Stimulated activated CD4-positive, alpha-beta T cell treated with anti-CD3 and anti-CD28 coated beads, Interleukin-4, amount 100 ng/mL, for 1 hour (primary cell): ENCODE results near the gene TBC1D21.
A peak's percentile ranks its signal among the peaks of the same experiment; 100 is the strongest.

Experiments used
- DNase-seq: peaks from one replicate; pipeline ENCODE4 v3.0.0-alpha.2; 2020

The TBC1D21 gene

DNA sequence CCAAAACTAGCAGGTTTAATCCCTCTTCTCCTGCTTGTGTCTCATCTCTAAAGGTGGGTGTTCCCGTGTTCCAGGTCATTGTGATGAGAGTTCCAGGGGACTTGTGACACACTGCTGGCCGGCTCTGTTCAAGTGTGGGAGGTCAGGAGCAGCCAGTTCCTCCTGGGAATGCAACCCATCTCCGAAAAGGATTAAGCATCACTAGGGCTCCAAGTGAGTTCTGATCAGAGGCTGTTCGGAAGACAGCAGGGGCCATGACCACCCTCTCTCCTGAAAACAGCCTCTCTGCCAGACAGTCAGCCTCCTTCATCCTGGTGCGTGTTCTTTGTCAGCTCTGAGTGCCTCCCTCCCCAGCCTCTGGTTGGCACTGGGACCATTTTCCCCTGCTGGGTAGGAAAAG is at the start of gene TBC1D21:
TBC1D21 (plus strand) TSS at position 109 of the 400 bp plus-strand sequence; CDS start at position 255, 146 bp downstream.
- no peak for DNase-seq

DNA sequence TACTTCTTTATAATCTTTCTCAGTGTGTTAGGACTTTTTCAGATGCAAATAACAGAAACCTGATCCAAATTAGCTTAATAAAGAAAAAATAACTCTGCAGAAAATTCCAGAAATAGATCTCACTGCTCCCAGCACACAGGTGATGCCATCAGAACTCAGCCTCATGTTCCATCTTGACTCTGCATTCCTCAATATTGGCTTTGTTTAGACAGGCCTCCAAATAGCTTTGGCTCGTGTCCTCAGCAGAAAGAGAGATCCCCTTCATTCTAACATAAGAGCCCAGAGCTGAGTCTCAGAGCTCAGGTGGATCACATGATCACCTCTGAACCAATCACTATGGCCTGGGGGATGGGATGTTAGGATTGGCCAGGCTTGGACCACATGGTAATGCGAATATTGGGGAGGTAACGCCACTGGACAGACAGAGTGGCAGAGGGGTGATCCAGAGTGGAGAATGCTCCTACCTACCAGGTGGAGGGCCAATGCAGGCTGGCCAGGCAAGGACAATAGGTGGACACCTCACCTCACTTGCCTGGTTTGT is 46.6 kb upstream of the TBC1D21 start:
- no peak for DNase-seq

DNA sequence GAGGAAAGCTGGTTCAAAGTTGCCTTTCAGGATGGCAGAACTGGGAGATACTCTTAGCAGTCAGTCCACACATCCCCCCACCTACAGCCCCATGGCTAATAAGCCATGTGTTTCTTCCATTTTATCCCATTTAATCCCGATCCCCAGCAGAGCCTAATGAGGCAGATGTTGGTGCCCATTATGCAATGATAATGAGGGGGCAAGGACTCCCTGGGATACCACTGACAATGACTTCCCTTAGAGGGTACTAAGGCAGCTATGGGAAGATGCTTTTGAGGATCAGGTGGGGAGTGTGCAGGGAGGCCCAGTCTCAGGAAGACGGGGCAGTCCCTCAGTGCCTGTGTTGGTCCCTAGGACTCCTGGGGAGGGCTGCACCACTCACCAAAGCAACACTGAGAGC is 43.8 kb upstream of the TBC1D21 start:
- no peak for DNase-seq

GRCh38 chr15:73832657-73833056 is 40.7 kb upstream of the TBC1D21 start:
- DNase-seq = no peak

GRCh38 chr15:73836845-73837244 is 36.5 kb upstream of the TBC1D21 start:
- DNase-seq = no peak

GRCh38 chr15:73838831-73839426 is 34.4 kb upstream of the TBC1D21 start:
- DNase-seq = no peak

- DNase-seq = no peak
Measured at GRCh38 chr15:73839699-73840377, 33.5 kb upstream of the TBC1D21 start.

DNA sequence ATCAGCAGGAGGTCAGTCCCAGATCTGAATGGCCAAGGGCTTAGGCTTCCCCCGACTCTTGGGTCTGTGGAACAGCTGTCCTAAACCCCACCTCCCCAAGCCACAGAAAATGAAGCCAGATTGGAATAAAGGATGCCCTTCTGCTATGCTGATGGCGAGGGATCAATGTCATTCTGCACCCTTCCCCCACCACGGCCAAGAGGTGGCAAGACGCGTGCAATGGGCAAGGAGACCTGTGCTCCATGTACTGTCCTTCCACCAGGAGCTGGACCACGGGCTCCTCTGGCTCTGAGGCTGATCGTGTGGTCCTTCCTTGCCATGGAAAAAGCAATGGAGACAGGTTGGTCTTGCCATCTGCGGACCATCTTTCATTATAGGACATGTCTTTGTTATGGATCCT is 32.6 kb upstream of the TBC1D21 start:
- no peak for DNase-seq

GRCh38 chr15:73841756-73842725 is 31.3 kb upstream of the TBC1D21 start:
- DNase-seq = no peak

DNA sequence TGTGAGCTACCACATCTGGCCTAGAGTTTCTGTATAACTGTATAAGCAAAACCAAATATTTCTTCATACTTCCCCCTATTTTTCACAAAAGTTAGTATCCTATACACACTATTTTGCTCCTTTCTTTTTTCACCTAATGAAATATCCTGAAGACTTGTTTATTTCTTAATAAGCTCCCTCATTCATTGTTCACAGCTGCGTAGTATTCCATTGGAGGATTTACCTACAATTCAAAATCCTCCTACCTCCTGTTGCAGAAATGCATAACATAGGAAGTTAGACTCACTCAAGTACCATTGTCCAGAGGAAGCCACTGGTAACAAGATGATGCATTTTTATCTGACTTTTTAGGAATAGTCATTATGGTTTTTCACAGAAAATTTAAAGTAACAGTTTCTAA is 29.6 kb upstream of the TBC1D21 start:
- DNase-seq = no peak

GRCh38 chr15:73844356-73844755 is 29.0 kb upstream of the TBC1D21 start:
- no peak for DNase-seq

DNA sequence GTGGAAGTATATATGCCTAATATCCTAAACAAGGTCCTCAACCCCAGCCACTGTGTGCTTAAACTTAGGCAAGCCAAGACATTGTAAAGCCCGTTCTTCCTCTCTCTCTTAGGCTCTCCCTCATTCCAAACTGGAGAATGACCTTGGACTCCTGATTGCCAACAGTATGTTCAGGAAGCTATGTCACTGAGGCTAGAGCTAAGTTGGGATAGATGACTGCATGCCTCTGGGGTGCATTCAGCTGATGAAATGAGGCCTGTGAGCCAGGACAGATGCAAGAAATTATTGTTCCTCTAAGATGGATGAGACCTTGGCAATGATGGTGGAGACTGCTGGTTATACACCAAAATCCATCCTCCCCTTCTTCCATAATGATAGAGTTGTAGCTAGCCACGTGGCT is 27.9 kb upstream of the TBC1D21 start:
- no peak for DNase-seq

DNA sequence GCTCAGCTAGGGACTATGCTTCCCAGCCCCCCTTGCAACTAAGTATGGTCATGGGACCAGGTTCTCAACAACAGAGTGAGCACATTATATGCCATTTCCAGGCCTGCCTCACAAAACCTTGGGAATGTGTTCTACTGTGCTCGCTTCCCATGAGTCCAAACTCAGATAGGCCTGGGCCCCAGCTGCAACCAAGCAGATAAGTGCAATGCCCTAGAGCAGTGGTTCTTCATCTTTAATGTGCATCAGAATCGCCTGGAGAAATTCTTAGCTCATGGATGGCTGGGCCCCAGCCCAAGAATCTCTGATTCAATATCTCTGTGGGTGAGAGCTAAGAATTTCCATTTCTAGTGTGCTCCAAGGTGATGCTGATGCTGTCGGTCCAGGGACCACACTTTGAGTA is 27.5 kb upstream of the TBC1D21 start:
- DNase-seq = no peak

GRCh38 chr15:73849641-73850040 is 23.7 kb upstream of the TBC1D21 start:
- DNase-seq = no peak

DNA sequence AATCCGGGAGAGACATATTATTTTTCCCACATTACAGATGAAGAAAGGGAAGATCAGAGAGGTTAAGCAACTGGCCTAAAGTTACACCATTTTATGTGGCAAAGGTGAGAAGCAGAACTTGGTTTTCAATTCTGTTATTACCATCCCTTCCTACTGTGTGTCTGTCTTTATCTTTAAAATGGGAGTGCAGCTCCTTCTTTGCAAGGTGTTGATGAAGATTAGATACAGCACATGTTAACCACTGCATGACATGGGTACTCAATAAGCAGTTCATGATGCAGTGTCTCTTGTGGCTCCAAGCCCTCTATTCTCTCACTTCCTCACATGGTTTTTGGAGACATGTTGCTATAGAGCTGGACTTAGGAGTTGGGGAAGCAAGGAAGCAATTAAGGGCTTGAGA is 23.1 kb upstream of the TBC1D21 start:
- no peak for DNase-seq

DNA sequence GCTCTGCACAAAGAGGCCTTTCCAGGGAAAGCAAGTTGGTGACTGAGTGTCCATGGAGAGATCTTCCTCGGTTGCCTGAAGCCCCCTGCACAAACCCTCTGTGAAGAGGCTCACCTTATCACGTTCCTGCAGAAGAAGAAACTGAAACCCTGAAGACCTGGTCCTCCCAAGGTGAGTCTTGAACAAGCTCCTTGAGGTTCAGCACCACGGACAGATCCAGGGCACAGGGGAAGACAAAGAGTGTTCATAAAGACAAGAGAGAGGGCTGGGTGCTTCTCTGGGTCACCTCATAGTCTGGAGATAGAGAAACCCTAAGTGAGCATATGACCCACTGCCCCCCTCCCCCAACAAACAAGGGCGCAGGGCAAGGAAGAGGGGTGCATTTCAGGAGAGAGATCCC is 21.7 kb upstream of the TBC1D21 start:
- DNase-seq = peak; percentile 45

- DNase-seq = no peak
Measured at GRCh38 chr15:73852507-73852906, 20.9 kb upstream of the TBC1D21 start.

GRCh38 chr15:73854265-73854664 is 19.1 kb upstream of the TBC1D21 start:
- no peak for DNase-seq

DNA sequence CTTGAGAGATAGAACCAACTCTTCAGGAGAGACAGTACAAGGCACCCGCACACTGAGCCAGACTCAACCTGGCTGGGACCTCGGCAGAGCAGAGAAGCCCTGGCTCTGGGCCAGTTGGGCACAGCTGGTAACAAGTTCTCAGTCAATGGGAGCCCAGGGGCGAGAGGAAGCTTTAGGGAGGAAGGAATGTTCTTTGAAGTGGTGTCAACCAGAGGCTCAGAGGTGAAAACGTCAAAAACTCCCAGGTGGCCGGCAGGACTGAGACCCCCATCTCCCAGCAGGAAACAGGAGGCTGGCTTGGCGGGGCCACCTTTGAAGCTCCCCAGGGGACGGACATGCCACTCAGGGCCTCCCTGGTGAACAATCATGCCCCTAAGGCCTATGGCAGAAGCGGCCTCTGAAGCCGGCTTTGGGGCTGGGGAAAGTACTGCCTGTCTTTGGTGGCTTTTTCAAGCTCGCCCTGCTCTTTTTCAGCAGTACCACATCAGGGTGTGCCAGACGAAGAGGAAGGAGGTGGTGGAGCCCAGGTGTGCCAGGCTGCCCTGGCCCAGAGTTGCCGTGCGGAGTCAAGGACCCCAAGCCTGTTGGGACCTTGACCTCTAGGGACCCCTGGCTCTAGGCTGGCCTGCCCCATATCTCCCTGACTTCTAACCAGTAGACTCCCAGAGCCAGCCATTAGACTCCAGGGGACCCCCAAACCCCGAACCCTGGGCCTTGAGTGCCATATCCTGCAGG is 16.7 kb upstream of the TBC1D21 start:
- no peak for DNase-seq

DNA sequence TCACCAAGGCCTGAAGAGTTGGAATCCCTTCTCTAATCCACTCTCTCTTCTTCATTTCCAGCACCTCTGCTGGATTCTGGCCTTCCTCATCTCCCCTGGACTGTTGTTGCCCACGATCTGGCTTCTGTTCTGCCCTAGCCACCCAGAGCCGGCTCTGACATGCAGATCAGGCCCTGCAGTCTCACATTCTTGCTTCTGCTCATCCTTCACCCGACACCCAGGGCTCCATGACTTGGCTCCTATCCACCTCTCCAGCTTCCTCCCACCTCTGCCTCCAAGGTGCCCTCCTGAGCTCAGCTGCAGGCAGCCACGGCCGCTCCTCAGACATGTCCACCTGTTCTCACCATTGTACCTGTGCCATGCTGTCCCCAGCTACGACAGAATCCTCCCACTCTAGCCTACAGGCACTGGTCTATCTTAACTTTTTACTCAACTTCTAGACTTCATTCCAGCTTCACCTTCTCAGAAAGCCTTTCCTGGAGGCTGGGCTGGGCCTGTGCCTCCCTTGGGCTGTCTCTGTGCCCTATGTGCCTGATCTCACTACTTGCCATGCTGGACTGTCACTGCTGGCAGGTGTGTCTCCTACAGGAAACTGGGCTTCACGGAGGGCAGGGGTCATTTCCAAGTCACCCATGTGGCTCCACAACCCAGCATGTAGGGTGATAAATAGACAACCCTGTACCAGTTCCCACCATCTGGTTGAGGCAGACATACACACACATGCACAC is 16.0 kb upstream of the TBC1D21 start:
- no peak for DNase-seq

DNA sequence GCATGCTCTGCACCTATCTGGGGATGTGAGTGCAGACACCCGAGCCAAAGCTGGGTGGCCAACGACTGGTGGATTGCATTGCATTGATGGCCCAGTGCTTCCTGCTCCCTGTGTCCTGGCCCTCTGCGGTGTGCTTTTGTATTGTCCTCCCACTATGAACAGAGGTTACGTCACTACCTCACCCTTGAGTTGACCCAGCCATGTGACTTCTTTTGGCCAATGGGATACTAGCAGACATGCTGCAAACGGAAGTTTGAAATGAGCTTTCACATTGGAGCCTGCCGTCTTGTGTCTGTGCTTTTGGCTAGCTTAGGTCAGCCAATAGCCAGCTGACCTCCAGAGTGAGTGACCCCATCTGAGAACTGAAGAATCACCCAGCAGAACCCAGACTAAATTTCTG is 15.3 kb upstream of the TBC1D21 start:
- no peak for DNase-seq

- no peak for DNase-seq
Measured at GRCh38 chr15:73862276-73862675, 11.1 kb upstream of the TBC1D21 start.
